RWPE2 (cell line): ENCODE data around the gene EFCAB9.
"Not testable (repeated sequence)": the region's sequence is repeated elsewhere in the genome, so short reads cannot be mapped to it uniquely, and the experiment has no call there.

Source experiments
- ATAC-seq: fragments of 200-7000 bp; cut with Tn5 transposase; 3 replicates; pipeline ENCODE4 v1.9.1; 2021; ENCODE audit warnings: low read depth
- DNase-seq: peaks from one replicate; pipeline ENCODE4 v3.0.0-alpha.2; 2020; ENCODE audit warnings: low spot score
- H3K27ac ChIP-seq: fragments of 450-650 bp; 2 replicates; pipeline ENCODE4 v1.5.1; 2017; ENCODE audit warnings: mild to moderate bottlenecking; ENCODE audit not compliant: poor library complexity, severe bottlenecking
- H3K27me3 ChIP-seq: fragments of 250-450 bp; sonication (Bioruptor Pico); 2 replicates; pipeline ENCODE4 v1.5.1; 2021; ENCODE audit warnings: mild to moderate bottlenecking, moderate library complexity; ENCODE audit not compliant: insufficient read depth, poor library complexity, severe bottlenecking
- H3K36me3 ChIP-seq: fragments of 250-450 bp; sonication (Bioruptor Pico); 2 replicates; pipeline ENCODE4 v1.5.1; 2020; ENCODE audit warnings: low read depth, mild to moderate bottlenecking, moderate library complexity
- H3K4me1 ChIP-seq: fragments of 250-450 bp; sonication (Bioruptor Pico); 2 replicates; pipeline ENCODE4 v1.5.1; 2021; ENCODE audit warnings: mild to moderate bottlenecking, moderate library complexity; ENCODE audit not compliant: insufficient read depth, poor library complexity, severe bottlenecking
- H3K4me3 ChIP-seq: fragments of 250-450 bp; sonication (Bioruptor Pico); 2 replicates; pipeline ENCODE4 v1.5.1; 2021; ENCODE audit warnings: mild to moderate bottlenecking, moderate library complexity; ENCODE audit not compliant: severe bottlenecking
- H3K9me3 ChIP-seq: fragments of 250-450 bp; sonication (Bioruptor Pico); 2 replicates; pipeline ENCODE4 v1.5.1; 2021; ENCODE audit warnings: mild to moderate bottlenecking, moderate library complexity; ENCODE audit not compliant: severe bottlenecking
- TF ChIP-seq, protein P1 (sequence below): fragments of 450-650 bp; IDR thresholded peaks from one replicate; pipeline ENCODE4 v1.5.1; 2017; ENCODE audit warnings: mild to moderate bottlenecking, moderate library complexity; ENCODE audit not compliant: poor library complexity, severe bottlenecking

Gene EFCAB9

DNA sequence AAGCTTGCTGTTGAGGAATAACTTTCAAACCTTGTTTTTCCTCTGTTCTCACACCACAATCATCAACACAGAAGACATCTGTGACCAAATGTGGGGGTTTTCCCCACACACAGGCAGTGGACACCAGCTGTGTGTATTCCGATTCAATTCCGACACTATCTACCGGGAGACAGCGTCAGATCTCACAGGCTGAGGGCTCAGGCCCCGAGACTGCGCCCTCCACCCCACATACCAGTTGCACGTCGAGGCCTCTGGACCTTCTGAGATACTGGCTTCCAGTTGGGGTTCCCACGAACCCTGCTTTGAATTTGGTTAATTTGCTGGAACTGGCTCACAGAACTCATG lies 47.3 kb upstream of the EFCAB9 start:
- H3K9me3 ChIP-seq = no peaks in the 10 kb centered on the region
- TF ChIP-seq, protein P1, sequence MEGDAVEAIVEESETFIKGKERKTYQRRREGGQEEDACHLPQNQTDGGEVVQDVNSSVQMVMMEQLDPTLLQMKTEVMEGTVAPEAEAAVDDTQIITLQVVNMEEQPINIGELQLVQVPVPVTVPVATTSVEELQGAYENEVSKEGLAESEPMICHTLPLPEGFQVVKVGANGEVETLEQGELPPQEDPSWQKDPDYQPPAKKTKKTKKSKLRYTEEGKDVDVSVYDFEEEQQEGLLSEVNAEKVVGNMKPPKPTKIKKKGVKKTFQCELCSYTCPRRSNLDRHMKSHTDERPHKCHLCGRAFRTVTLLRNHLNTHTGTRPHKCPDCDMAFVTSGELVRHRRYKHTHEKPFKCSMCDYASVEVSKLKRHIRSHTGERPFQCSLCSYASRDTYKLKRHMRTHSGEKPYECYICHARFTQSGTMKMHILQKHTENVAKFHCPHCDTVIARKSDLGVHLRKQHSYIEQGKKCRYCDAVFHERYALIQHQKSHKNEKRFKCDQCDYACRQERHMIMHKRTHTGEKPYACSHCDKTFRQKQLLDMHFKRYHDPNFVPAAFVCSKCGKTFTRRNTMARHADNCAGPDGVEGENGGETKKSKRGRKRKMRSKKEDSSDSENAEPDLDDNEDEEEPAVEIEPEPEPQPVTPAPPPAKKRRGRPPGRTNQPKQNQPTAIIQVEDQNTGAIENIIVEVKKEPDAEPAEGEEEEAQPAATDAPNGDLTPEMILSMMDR = no peak
- no peaks in the 10 kb centered on the region for H3K27me3 ChIP-seq
- ATAC-seq (no peak), DNase-seq (peak; percentile 34)
- H3K4me3 ChIP-seq = no peak overlapping the region
- no peak overlapping the region for H3K27ac ChIP-seq
- no peaks in the 10 kb centered on the region for H3K4me1 ChIP-seq
- peaks cover 4% of the 10 kb centered on the region; the same call in 1 of the 2 replicates for H3K36me3 ChIP-seq

DNA sequence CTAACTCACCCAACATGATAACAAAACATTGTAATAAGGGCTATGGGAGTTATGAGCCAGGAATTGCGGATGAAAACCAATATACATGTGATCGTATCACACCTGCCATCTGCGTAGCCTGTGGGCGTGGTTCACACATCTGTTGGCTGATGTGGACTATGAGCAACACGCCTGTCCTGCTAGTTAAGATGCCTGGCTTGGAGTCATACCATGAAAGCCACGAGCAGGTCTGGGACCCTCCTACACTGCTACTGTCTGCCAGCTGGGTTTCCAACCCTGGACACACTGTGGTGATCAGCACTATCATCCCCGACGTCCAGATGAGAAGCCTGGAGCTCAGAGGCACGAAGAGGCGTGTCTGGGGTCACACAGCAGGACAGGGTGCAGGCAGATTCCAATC lies 46.1 kb upstream of the EFCAB9 start:
- no peak for ATAC-seq

GRCh38 chr5:172148381-172148780 lies 45.6 kb upstream of the EFCAB9 start:
- DNase-seq = peak; percentile 59
- Histone ChIP-seq H3K36me3 (peaks cover 18% of the 10 kb centered on the region), H3K4me3 (no peak overlapping the region), H3K27me3 (no peaks in the 10 kb centered on the region), H3K4me1 (no peaks in the 10 kb centered on the region), H3K9me3 (no peaks in the 10 kb centered on the region), H3K27ac (no peak overlapping the region)
- no peak for ATAC-seq
- TF ChIP-seq, protein P1 = no peak

More for the DNA sequence above, 46.1 kb upstream of the EFCAB9 start:
- Histone ChIP-seq H3K27ac (no peak overlapping the region), H3K9me3 (no peaks in the 10 kb centered on the region), H3K4me1 (no peaks in the 10 kb centered on the region), H3K4me3 (no peak overlapping the region), H3K27me3 (no peaks in the 10 kb centered on the region), H3K36me3 (peaks cover 15% of the 10 kb centered on the region)
- DNase-seq = peak; percentile 43
- TF ChIP-seq, protein P1 = no peak

DNA sequence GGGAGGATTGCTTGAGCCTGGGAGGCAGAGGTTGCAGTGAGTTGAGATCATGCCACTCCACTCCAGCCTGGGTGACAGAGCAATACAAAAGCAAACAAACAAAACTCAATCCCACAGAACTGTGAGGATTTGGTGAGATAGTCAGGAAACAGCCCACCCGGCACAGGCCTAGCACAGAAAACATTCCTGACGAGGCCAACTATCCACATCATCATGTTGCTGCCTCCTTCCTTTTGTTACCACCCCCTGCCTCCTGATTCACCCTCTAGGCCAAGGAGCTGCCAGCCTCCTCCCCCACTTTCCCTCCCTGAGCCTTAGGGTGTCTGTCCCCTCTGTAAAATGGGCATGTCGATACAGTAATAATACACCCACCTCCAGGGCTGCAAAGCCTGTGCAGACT lies 44.9 kb upstream of the EFCAB9 start:
- Histone ChIP-seq H3K27ac (no peak overlapping the region), H3K36me3 (peaks cover 25% of the 10 kb centered on the region), H3K4me1 (no peaks in the 10 kb centered on the region), H3K27me3 (no peaks in the 10 kb centered on the region), H3K9me3 (no peaks in the 10 kb centered on the region), H3K4me3 (no peak overlapping the region)
- TF ChIP-seq, protein P1 = no peak
- ATAC-seq (no peak), DNase-seq (peak; percentile 12)

GRCh38 chr5:172149481-172149880 lies 44.5 kb upstream of the EFCAB9 start:
- H3K27ac ChIP-seq, H3K4me3 ChIP-seq, H3K4me1 ChIP-seq, H3K9me3 ChIP-seq, ATAC-seq, H3K27me3 ChIP-seq: not testable (repeated sequence)
- peaks cover 29% of the 10 kb centered on the region for H3K36me3 ChIP-seq
- peak; percentile 36 for DNase-seq
